ENCODE data around the gene RHO.

The RHO gene

GRCh38 chr3:129548104-129548965 is 19.9 kb downstream of the RHO start:
- no peak for DNase-seq

GRCh38 chr3:129549006-129549800 is 20.8 kb downstream of the RHO start:
- DNase-seq, result peak in 1 of 2 donors; percentile 34

DNA sequence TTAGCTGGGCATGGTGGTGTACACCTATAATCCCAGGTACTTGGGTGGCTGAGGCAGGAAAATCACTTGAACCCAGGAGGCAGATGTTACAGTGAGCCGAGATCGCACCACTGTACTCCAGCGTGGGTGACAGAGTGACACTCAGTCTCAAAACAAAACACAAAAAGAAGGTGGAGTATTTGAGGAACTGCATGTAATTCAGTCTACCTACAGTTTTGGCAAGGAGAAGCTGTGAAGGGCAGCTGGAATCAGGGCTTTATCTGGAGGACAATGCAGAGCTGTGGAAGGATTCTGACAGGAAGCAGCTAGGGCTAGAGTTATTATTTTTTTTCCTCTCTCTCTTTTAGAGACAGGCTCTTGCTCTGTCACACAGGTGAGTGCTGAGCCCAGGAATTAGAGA is 21.4 kb downstream of the RHO start:
- no peak for DNase-seq

DNA sequence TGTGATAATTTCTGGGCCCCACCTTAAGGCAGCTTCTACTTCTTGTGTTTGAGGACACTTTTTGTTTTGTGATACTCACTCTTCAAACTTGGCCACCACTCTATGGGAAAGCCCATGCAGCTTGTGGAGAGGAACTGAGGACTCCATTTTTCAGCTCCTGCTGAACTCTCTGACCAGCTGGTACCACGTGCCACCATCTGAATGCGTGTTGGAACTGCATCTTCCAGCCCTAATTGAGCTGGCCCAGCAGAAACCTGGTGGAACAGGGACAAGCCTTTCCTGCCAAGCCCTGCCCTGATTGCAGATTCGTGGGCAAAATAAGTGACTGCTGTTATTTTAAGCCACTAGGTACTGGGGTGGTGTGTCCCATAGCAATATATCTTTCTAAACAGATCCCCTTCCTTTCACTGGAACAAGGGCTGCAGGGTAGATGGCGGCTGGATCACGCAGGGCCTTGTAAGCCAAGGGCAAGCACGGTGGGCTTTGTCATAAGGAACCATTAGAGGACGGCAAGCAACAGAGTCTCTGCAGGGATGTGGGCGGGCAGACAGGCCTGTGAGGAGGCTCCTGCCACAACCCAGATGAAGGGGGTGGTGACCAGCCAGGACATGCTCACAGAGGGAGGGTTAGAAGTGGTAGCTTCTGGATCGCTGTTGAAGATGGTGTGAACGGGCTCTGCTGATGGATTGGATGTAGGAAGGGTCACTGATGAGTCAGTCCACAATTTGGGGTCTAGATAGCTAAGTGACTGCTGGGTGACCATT is 24.0 kb downstream of the RHO start:
- no peak for DNase-seq

DNA sequence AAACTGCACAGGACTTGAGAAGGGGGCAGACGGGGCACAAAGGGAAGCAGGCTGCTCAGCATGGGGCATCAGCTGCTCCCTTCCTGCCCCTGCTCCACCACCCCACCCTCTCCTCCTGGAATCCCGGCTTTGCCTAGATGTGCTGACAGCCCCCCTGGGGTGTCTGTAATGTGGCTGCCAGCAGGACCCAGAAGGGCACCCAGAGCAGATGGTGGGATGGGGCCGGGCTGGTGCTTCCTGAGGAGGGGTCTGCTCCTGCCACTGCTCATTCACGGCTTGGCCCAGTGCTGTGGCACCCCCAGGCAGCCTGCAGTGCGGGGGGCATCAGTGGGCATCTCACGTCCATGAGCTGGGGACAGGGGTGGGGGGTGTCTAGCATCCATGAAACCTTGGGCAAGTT is 24.7 kb downstream of the RHO start:
- DNase-seq, result no peak

DNA sequence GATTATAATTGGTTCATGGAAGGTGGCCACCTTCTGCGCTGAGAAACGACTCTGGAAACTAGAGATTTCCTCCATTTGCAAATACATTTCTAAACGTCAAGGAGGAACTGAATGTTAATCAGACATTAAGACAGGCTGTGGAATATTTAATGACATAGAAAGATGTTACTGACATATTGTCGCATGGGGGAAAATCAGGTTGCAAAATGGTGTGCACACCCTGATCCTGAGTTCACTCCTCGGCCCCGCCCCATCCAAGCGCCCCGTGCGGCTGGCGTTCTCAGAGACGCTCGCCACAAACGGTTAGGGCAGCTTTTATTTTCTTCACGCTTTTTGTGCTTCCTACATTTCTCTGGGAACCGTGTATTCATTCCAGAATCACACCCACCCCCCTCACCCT is 25.3 kb downstream of the RHO start:
- peak; percentile 12 to 43 for DNase-seq

DNA sequence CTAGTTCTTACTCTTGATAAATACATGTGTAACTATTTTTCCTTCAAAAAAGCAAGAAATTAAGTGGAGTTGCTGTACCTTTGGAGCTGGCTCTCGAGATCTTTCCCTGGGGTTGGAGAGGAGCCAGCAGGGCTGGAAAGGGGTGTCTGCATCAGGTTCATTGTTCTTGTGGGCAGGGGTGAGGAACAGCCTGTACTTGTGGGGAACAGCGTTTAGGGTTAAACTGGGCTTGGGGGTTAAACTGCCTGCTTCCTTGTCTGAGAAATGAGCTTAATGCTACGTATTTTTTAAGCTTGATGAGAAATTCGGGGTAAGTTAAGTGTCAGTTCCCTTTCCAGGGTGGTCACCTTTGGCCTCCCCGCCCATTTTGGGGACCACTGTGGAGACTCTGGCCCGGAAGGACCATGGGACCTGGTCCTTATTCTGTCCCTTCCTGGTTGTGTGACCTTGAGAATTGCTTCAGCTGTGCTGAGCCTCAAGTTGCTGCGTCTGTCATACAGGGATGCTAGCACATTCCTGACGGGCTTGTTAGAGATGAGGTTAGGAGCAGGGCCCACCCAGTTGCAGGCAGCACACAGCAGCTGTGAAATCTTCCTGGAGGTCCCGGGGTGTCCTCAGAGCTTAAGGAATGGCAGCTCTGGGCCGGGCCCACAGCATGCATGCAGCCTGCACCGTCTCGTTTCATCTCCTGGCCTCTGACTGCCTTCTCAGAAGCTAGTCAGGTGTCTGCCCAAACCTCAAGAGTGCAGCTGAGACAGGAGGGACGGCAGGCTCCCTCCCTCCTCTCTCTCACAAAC is 26.1 kb downstream of the RHO start:
- no peak for DNase-seq

GRCh38 chr3:129555153-129555550 is 26.7 kb downstream of the RHO start:
- DNase-seq, result no peak

DNA sequence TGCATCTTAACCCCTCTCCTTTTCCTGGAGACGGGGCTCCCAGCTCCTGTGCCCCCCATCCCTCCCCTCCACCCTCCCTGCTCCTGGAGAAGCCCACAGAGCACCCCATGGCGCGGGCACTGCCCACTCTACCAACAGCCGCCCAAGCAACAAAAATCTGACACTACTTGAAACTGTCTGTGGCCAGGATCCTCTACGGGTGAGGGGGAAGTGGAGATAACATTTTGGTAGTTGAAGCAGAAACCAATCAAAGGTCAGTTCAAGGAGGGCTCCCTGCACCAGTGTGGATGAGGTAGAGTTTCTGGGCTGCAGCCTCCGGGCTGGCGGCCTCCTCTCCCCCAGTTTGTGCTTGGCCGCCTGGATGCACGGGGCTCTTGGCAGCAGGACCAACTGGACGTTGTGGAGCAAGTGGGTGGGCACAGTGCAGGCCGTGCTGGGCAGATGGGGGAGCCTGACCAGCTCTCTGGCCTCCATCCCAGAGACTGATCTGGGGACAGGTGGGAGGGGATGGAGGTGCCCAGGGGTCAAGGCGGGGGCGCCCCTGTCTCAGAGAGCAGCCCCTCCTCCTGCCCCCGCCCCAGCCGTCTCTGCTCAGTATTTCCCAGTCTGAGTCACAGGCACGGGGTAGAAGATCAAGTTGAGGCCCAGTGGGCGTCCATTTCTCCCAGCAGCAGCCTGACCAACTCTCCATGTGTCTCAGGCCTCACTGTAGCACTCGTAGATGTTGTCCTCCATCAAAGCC is 27.3 kb downstream of the RHO start:
- no peak for DNase-seq

GRCh38 chr3:129556358-129556695 is 27.9 kb downstream of the RHO start:
- DNase-seq, result no peak

DNA sequence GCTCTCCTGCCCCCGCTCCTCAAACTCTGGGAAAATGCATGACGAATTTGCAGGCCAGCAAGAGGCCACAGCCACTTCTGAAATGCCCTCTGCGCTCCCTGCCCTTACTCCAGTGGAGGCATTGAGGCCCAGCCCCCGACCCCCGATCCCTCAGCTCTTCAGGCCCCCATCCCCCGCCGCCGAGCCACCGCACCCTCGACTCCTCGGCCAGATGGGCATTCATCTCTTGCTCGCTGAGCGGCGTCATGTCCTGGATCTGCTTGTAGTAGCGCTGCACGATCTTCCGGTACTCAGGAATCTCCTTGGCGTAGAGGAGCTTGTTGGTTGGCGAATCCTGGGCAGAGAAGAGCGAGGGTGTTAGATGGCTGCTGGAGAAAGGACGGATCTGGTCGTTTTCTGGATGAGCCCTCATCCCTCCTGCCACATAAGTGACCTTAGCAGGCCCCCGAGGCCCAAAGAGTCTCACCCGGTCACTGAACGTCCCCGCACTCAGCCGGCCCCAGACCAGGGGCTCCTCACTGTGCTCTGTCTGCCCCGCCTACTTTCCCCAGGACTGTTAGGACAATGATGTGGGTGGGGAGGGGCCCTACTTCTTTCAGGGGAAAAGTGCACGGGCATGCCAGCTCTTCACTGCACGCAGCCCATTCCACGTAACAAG is 28.6 kb downstream of the RHO start:
- no peak for DNase-seq

- DNase-seq, result no peak
Observed at GRCh38 chr3:129557548-129557894, 29.1 kb downstream of the RHO start.

- peak in 1 of 2 donors; percentile 12 for DNase-seq
Observed at GRCh38 chr3:129558081-129558771, 29.8 kb downstream of the RHO start.

GRCh38 chr3:129558772-129559564 is 30.5 kb downstream of the RHO start:
- DNase-seq, result no peak

DNA sequence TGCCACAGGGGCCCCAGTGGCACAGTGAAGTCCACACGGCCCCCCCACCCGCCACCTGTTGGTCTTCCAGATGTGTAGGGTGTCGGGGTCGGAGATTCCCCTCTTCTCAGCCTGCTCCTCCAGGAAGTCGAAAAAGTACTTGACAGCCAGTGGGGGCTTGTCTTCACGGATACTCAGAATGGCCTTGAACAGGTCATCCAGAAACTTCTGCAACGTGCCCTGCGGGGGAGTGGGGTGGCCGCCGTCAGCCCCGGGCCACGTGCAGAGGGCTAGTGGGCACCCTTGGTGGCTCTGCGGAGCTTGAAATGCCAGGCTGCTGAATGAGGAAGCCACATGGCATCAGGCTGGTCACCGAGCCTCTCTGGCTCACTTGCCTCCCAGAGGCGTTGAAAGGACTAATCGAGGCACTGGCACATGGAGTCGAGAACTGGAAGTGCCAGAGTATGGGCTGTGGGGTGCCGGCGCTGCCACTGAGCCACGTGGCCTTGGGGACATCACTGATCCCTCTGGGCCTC is 31.2 kb downstream of the RHO start:
- DNase-seq, result no peak

- no peak for DNase-seq
Observed at GRCh38 chr3:129560269-129560787, 31.9 kb downstream of the RHO start.

DNA sequence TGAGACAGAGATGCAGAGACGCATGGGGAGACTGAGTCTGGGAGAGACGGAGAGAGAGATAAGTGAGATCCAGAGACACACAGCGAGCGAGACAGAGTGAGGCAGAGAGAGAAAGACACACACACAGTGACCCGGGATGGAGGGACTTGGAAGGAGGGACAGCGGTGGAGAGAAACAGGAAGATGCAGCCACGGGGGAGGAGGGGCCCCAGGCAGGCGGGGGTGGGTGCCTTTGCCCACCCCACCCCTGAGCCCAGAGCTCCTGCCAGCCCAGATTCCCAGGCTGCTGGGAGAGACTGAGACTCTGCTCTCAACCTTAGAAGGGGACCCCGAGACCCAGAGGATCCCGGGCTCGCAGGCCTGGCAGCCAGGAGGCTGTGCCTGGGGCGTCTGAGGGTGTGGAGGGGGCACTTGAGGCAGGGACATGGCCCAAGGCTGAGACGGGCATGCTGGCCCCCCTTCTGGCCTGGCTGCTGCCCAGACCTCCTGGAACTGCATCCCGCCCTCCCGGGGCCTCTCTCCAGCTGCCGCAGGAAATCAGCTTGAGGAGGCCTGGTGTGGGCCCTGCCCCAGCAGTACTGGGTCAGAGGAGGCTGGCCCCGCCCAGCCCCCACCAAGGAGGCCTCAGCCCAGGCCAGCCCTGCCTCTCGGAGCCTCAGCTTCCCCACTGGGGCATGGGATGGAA is 32.6 kb downstream of the RHO start:
- DNase-seq, result no peak

GRCh38 chr3:129561619-129562248 is 33.3 kb downstream of the RHO start:
- DNase-seq, result no peak

Data from CD4-positive, alpha-beta T cell treated with Interleukin-1 beta for 1 hour (primary cell).